ENCODE results near the gene FIBP.

DNA sequence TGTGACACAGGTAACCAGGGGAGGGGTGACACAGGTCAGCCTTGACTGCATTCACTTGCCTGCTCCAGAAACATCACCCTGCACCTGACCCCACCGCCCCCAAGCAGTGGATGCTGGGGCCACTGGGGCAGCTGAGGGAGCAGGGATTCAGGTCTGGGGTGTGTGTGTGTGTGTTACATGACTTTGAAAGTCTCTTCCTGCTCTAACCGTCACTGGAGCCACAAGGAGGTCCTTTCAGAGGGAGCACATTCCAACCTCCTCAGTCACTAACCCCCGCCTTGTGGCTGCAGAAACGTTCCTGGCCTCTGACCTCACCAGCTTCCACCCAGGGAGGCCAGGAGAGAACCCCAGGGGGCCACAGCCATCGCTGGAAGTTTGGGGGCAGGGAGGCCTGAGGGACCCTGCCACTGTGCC lies 14.8 kb upstream of the FIBP start:
- TF ChIP-seq EP300 (IDR thresholded peaks at IDR 0.05): no peak
- no peak for TF ChIP-seq POLR2A (IDR thresholded peaks at IDR 0.05)
- TF ChIP-seq, protein P1, sequence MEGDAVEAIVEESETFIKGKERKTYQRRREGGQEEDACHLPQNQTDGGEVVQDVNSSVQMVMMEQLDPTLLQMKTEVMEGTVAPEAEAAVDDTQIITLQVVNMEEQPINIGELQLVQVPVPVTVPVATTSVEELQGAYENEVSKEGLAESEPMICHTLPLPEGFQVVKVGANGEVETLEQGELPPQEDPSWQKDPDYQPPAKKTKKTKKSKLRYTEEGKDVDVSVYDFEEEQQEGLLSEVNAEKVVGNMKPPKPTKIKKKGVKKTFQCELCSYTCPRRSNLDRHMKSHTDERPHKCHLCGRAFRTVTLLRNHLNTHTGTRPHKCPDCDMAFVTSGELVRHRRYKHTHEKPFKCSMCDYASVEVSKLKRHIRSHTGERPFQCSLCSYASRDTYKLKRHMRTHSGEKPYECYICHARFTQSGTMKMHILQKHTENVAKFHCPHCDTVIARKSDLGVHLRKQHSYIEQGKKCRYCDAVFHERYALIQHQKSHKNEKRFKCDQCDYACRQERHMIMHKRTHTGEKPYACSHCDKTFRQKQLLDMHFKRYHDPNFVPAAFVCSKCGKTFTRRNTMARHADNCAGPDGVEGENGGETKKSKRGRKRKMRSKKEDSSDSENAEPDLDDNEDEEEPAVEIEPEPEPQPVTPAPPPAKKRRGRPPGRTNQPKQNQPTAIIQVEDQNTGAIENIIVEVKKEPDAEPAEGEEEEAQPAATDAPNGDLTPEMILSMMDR (IDR thresholded peaks at IDR 0.05): no peak

All from ovary (tissue), 3 donors.